ENCODE results near the gene CCDC191. TPM values are rescaled to one million over a fixed set of nuclear protein-coding genes. Genes with fewer than 3 reads are reported as not detected.

CCDC191 gene
- total and polyA plus RNA-seq, 2 of the 4 experiments (the other 2 are of a cell fraction): 0.72 to 1.1 TPM

GRCh38 chr3:113963879-113964278, 92.4 kb downstream of the CCDC191 start:
- H2AFZ ChIP-seq (replicated peaks; ENCODE audit: low read length, poor library complexity): no peak overlapping the region
- H3K36me3 ChIP-seq (ENCODE audit: control insufficient read depth, insufficient read depth, low read length): no peaks in the 10 kb centered on the region
- H3K27me3 ChIP-seq (ENCODE audit: control insufficient read depth, insufficient read depth, low read length): no peaks in the 10 kb centered on the region
- H2BK15ac ChIP-seq (ENCODE audit: low read depth, low read length): no peak overlapping the region
- no peak overlapping the region for H4K8ac ChIP-seq (ENCODE audit: low read depth in 2 of 2, low read length in 2 of 2)
- TF ChIP-seq USF2 (IDR thresholded peaks at IDR 0.05; ENCODE audit: low read depth, low read length): no peak
- no peak for TF ChIP-seq CTCF (conservative IDR thresholded peaks at IDR 0.05; ENCODE audit: low read depth, low read length)
- TF ChIP-seq MXI1 (IDR thresholded peaks at IDR 0.05; ENCODE audit: borderline replicate concordance, low read depth, low read length): no peak
- no peak for TF ChIP-seq CHD1 (IDR thresholded peaks at IDR 0.05; ENCODE audit: low read depth, low read length)
- no peak for TF ChIP-seq RFX5 (IDR thresholded peaks at IDR 0.05; ENCODE audit: low read depth, low read length)
- TF ChIP-seq NFE2L2 (IDR thresholded peaks at IDR 0.05; ENCODE audit: low read depth, low read length): no peak
- no peak for TF ChIP-seq RAD21 (IDR thresholded peaks at IDR 0.05; ENCODE audit: low read length)
- TF ChIP-seq SMC3 (IDR thresholded peaks at IDR 0.05; ENCODE audit: low read depth, low read length): no peak
- no peak overlapping the region for H2AK9ac ChIP-seq (replicated peaks; ENCODE audit: low read depth, low read length, poor library complexity)
- no peak overlapping the region for H2BK5ac ChIP-seq (ENCODE audit: low read depth, low read length, poor library complexity, severe bottlenecking)
- dilution Hi-C loops (cut with HindIII; ENCODE audit: low sequenced_read_pairs, unreplicated experiment) (no loop called here), intact Hi-C loops (cut with micrococcal nuclease) (no loop called here), in situ Hi-C loops (cut with MboI; ENCODE audit: low sequenced_read_pairs) (no loop called here)
- H3K4ac ChIP-seq (ENCODE audit: low read depth, low read length): no peak overlapping the region
- H3K18ac ChIP-seq (ENCODE audit: low read depth, low read length): no peak overlapping the region
- H4K20me1 ChIP-seq (ENCODE audit: insufficient read depth, low read length): no peaks in the 10 kb centered on the region
- WGBS, 2 experiments (ENCODE audit: extremely low coverage in 2 of 2, insufficient read length in 1 of 2): no CpG with 5 or more reads among the region's 3 CpGs
- H2BK20ac ChIP-seq (ENCODE audit: low read depth, low read length): no peak overlapping the region
- H3K9me3 ChIP-seq (ENCODE audit: control insufficient read depth, insufficient read depth, low read length): no peaks in the 10 kb centered on the region
- H3K9me1 ChIP-seq (ENCODE audit: insufficient read depth, low read length): peaks cover 2% of the 10 kb centered on the region; the same call in 1 of the 2 replicates
- ATAC-seq (ENCODE audit: low read depth) (no peak), DNase-seq (no peak)
- H2AK5ac ChIP-seq (ENCODE audit: low read depth, low read length): no peak overlapping the region
- no peak overlapping the region for H3K23ac ChIP-seq (ENCODE audit: low read depth, low read length)
- no peak overlapping the region for H3K4me2 ChIP-seq (ENCODE audit: low read depth, low read length)
- no peaks in the 10 kb centered on the region for H3K4me1 ChIP-seq (ENCODE audit: control insufficient read depth, insufficient read depth, low read length)
- H3K79me1 ChIP-seq (ENCODE audit: low read depth in 1 of 2, low read length in 2 of 2): no peaks in the 10 kb centered on the region
- ChIA-PET POLR2A (ENCODE audit: unreplicated experiment) (interaction anchor here (0.6 kb wide), 1 partner anchor 872 kb away, joined by 4 read pairs; no protein-coding TSS in a partner anchor), CTCF (interaction anchor here (0.6 kb wide), 1 partner anchor 95 kb away, joined by 3 read pairs; no protein-coding TSS in a partner anchor)
- H3K27ac ChIP-seq (ENCODE audit: insufficient read depth, low read length): no peak overlapping the region
- no peak overlapping the region for H3K9ac ChIP-seq (ENCODE audit: low read depth, low read length)
- no peak overlapping the region for H3K4me3 ChIP-seq (ENCODE audit: insufficient read depth, low read depth, low read length)
- H2BK120ac ChIP-seq (ENCODE audit: low read depth, low read length): no peak overlapping the region
- no peak overlapping the region for H4K91ac ChIP-seq (ENCODE audit: insufficient read depth, low read depth, low read length)
- no TSS peak for BruUV-seq (replicated peaks)
- no peak overlapping the region for H3K14ac ChIP-seq (replicated peaks; ENCODE audit: low read depth, low read length)
- no peak overlapping the region for H4K5ac ChIP-seq (ENCODE audit: low read depth, low read length)
- no peak overlapping the region for H3K56ac ChIP-seq (ENCODE audit: extremely low read depth, insufficient read depth, low read length)
